Stimulated activated CD8-positive, alpha-beta memory T cell treated with anti-CD3 and anti-CD28 coated beads, Interleukin-12 subunit alpha, Interleukin-12 subunit beta, amount 100 ng/mL, for 4 hours (primary cell): ENCODE measurements around the gene REEP1.
"Not testable (repeated sequence)": the region's sequence is repeated elsewhere in the genome, so short reads cannot be mapped to it uniquely, and the experiment has no call there.

Experiments
- DNase-seq: peaks from one replicate; pipeline ENCODE4 v3.0.0-alpha.2; 2020; ENCODE audit warnings: low read depth

REEP1 gene

DNA sequence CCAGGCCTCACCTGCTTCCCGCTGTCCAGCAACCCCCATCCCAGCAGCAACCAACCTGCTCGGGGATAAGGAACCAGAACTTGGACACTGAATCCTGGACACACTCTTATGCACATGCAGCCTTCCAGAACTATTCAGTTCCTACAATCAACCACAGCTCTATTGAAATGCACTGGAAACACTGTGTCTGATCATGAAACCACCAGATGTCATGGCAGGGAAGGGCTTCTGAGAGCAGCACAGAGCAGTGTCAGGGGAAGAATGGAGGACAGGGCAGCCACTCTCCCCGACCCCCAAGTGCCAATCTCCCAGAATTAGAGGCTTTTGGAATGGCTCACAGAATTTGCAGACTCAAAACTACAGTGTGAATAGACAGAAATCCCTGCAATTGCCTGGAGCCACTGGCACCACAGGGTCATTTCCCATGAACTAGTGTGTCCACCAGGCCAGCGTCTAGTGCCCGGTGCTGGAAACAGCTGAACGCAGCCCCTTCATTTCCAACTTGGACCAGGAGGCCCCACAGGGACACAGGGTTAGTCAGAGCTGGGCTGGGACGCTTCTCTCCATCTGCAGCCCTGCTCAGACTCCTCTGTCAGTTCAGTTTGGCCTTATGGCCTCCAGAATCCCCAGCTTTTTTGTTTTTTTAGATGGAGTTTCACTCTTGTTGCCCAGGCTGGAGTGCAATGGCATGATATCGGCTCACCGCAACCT, 112.6 kb downstream of the REEP1 start:
- no peak for DNase-seq

DNA sequence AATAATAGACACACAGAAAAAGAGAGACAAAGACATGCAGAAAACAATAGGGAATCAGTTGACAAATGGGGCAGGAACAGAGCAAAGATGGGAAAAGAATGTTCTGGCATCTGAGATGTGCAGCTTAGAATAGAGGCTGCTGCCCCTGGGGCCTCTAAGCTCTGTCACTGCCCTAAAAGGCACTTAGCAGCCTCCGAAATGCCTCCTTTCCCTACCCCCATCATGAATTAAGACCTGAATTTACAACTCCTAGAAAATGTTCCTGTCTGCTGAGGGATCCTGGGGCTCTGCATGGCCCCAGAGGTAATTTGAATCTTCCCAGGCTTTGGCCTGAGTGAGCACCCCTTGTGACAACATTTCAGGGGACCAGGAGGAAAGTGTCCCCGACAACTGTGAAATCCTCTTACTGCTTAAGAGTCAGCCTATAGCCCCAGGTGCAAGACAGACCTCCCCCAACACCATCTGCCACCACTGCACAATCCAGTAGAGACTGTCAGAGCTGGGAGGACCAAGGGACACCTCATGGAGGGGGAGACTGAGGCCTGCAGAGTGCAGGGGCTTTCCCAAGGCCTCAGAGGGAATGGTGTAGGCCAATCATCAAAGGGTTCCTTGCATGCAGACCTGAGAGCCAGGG, 113.4 kb downstream of the REEP1 start:
- DNase-seq, result no peak

DNA sequence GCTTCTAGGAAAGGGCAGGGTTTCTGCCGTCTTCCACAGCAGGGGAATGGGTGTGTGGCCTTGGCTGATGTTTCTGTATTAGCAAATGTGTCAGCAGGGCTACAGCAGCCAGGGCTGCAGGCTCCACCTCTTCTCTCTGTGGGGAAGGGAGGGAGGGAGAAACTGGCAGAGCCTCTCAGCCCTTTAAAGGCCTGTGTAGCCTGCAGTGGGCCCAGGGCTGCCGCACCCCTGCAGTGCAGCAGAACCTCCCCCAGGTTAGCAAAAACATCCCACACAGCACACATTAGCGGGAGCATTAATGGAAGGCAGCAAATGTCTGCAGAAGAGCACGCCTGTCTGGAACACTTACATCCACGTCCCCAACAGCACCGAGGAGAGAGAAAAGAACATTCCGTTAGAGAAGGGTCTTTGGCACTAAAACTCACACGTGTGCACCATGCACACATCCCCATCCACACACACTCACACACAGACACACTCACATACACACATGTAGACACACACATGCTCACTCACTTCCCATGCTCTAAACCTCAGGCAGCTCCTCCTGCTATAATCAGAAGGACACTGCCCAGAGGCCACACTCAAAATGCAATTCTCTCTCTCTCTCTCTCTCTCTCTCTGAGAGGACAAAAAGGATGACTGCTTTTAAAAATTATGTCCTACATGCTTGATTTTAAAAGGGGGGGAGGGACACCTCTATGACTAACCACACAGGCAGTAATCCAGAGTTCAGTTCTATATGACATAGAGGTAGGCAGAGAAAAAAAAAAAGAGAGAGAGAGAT, 114.1 kb downstream of the REEP1 start:
- DNase-seq, result no peak

DNA sequence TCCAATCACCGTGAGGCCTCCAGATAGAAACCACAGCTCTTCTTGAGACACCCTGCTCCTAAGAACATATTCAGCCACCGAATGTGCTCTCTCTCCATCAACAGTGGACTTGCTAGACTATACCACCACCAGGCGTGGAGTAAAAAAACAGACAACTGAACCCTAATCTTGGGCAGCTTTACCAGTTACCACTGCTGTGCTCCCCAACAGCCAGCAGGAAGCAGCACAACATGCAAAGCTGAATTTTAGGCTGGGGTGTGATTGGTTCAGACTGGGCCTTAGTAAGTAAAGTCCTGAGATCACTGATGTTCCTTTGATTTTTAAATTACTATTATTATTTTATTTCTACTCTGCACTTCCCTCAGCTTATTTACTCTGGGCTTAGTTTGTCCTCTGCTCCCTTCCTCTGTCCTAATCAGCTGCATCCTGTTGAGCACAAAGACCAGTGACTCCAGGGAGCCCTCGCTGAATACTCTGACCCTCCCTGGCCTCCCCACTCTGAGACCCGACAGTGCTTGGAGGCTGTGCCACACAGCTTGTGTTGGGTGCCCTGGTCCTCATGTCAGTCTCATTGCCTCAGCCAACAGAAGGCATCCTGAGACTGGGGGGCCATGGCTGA, 116.3 kb downstream of the REEP1 start:
- no peak for DNase-seq

DNA sequence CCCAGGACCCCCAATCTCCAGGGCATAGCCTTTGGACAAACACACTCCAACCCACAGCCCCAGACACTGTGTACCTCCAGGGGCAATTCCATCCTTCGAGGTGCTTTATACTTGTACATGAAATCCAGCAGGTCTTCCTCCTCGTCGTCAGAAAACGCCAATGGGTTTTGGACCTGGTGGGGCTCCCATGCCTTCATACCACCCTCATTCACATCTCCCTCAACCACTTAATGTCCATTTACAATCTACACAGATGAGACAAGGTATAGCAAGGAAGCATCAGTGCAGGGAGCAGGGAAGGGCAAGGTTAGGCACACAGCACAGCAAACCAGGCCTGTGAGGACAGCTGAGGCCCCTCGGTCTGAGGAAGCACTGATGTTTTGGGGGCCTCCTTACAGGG, 117.5 kb downstream of the REEP1 start:
- DNase-seq, result no peak

DNA sequence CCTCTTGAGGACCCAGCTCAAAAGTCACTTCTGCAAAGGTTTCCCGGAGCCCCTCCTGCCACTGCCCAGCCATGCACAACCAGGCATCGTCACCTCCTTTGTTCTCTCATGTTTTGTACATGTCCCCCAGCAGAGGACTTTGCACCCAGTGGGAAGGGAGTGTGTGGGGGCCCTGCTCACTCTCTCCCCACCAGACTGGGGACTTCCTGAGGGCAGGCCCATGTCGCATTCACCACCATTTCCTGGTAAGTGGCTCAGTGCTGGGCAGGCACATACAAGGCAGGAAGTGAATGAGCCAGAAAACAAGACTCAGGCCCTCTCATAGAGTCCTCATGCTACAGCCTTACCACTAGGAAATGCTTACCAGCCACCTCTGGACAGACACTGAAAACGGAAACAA, 119.3 kb downstream of the REEP1 start:
- DNase-seq, result no peak

DNA sequence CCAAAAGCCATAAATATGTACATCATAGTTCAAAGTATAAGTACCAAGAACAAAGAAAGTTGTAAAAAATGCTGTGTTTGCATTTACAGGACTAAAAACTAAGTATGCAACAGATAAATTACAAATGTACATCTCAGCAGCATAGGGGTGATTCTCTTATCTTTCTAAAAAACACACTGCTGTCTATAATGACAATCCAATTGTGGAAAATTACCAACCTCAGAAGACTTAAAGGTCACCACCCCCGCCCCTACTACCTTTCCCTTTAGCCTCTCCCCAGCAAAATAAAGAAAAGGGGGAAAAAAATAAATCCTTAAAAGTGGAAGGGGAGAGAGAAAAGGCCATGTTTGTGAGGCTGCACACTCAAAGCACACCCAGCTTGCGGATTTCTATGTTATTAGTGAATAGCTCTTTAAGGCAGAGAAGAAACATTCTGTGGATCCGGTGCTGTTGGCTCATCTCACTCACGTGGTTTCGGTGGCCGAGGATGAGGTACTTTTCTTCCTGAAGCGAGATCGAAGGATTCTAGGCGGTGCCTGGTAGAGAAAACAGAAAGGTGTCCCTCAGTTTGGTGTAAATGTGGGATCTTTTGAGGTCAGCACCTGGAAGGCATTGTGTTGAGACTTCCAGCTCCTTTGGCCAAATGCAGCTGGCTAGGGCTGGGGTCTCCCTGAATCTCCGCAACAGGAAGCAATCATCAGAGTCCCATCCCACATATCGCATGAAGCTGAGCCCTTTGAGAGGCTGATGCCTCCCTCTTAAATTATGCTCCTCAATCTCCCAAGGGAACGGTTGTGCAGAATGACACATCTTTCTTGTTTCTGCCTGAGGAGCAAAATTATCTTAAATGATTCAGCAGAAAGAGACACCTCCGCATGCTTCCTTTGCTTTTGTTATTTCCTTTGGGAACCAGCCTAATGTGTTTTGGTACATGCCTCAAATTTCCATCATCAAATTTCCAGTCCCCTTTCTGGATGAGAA, 120.6 kb downstream of the REEP1 start:
- DNase-seq, result no peak

DNA sequence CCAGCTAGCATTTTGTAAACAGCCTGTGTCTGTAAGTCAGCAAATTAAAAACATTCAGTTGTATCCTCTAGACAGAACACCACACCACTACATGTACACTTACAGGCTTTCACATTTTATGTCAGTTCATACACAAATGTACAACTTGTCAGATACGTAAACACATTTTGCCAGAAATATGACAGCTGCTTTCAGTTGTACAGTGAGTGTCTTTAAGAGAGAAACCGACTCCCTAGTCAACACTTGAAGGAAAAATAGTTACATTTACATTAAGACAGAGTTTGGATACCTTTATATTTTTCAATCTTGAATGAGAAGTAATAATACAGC, 123.0 kb downstream of the REEP1 start:
- no peak for DNase-seq

DNA sequence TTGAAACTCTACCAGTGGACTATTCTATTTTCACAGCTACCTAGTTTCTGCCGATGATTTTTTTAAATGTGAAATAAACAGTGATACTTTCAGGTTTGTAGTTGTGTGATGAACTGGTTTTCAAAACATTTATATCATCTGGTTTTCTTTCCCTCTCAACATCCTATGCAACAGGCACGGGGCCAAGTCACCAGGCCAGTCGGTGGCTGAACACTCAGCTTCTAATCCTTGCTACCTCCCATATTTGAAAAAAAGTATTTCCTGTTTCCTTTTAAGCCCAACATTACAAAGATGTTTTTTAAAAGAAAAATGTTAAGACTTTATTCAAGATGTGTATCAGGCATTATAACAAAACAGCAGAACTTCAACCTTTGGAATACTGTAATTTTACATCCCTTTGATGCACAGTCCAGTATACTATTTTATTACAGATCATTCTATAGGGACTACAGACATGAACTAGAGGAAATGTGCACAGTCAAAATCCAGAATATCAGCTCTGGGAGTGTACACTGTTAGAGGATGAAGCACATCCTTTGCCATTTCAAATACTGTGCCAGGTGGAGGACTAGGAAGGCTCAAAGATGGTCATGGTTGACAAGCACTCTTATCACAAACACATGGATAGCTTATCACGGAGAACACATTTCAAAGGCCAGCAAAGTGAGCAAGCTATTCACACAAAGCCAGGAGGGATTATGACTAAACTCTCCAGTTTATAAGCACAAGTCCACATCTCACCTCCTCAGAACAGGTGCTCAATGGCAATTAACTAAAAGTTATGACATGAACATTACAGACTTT, 123.5 kb downstream of the REEP1 start:
- DNase-seq, result no peak

DNA sequence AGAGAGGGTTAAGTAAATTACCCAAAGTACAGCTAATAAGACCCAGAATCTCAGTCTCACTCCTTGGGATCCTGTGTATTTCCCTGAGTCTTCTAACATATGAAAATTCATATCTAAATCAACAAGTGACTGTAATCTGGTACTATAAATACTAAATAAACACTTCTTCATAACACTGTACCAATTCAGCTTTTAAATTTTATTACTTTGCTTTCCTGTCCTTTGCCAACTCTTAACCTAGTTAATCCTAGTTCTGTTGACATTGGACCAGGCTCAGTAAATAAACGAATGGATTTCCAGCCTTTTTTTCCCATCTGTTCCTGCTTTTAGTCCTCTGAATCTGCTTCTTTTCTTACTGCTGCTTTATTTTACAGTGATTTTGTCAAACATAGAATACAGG, 124.4 kb downstream of the REEP1 start:
- DNase-seq, result no peak

DNA sequence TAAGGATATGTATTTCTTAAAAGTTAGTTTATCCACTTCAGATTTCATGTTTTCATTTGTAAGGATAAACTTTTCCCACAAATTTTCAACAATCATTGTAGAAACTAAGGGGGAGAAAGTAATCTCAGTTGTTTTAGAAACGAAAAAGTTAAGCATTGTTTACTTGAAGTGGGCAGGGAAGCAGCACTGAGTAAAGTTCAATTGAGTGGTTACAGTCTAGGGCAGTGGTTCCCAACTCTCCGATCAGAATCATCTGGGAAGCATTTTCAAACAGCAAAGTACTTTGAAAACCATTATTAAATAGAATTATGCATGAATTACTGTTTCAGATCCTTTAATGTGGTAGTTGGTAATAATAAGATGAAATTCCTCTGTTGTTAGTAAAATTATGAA, 125.6 kb downstream of the REEP1 start:
- no peak for DNase-seq

DNA sequence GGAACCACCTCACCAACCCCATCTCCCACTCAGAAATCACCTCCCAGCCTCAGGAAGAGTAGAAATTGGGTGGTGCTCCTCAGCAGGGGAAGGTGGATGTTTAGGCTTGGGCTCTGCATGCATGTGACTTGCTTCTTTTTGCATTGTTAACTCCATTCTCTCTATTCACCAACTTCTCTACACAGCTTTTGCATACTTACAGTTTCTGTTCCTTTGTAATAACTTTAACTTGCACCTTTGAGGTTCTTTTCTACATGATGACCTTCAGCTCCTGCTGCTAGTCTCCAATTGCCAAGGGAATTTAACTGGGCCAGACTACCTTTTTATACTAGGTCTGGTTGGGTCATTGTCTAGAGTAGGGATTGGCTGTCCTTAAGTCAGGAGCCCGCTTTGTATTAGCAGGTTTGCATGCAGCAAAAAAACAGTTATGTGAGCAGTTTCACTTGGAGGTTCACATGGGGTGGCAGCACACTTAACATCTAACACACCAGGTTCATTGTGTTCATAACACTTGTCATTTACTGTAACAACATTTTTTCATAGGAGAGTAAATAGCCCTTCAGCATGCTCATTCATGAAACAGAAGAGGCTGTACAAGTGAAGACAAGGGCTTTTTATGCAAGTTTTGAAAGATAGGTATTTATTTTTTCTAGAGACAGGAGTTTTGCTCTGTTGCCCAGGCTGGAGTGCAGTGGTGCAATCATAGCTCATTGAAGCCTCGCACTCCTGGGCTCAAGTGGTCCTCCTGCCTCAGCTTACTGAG, 126.2 kb downstream of the REEP1 start:
- DNase-seq, result no peak

DNA sequence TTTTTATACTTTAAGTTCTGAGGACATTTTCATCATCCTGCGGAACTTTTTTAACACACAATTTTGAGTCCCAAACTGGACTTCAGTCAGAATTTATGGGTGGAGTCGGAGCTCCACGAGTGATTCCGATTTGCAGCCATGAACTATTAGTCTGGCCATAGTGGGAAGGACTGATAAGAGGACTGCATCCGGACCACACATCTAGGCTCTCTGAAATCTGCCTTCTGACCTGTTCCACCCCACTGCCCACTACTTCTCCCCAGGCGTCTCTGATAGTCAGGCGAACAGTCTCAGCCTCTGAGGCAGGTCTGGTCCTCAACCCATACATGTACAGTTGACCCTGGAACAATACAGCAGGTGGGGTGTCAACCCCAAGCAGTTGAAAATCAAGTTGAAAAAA, 133.0 kb downstream of the REEP1 start:
- no peak for DNase-seq

DNA sequence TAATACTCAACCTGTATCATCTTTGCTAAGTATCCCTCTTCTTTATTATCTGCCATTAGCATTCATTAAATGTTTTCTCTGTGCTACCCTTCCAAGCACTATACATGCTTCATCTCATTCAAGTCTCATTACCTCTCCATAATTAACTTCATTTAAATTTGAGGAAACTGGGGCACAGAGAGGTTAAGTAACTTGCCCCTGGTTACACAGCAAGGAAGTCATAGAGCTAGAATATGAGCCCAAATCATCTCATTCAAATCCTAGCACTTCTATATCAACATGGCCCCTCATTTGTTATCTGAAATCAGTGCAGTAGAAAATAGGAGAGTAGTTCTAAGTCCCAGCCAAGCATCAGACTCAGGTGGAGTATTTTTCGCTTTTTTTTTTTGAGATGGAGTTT, 133.8 kb downstream of the REEP1 start:
- DNase-seq, result no peak

DNA sequence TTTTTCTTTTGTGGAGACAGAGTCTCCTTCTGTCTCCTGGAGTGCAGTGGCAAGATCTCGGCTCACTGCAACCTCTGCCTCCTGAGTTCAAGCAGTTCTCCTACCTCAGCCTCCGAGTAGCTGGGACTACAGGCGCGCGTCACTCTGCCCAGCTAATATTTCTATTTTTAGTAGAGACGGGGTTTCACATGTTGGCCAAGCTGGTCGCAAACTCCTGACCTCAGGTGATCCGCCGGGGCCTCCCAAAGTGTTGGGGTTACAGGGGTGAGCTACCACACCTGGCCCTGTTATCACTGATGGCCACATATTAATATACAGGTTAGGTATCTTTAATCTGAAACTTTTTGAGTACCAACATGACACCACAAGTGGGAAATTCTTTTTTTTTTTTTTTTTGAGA, 134.7 kb downstream of the REEP1 start:
- DNase-seq, result no peak

DNA sequence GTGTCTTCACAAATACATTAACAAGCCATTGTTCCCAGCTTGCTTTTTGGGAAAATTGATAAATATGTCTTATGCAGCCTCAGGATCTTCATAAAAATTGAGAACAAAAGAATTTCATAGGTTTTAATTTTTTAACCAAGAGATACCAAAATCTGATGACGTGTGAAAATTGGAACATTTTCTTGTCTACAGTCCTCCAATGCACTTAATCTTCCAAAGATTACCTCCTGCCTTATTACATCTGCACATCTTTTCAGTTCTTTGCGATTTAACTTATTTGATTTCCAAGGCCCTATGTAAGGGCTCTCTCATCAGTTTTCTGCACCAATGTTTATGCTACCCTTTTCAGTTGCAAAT, 135.1 kb downstream of the REEP1 start:
- DNase-seq, result no peak

DNA sequence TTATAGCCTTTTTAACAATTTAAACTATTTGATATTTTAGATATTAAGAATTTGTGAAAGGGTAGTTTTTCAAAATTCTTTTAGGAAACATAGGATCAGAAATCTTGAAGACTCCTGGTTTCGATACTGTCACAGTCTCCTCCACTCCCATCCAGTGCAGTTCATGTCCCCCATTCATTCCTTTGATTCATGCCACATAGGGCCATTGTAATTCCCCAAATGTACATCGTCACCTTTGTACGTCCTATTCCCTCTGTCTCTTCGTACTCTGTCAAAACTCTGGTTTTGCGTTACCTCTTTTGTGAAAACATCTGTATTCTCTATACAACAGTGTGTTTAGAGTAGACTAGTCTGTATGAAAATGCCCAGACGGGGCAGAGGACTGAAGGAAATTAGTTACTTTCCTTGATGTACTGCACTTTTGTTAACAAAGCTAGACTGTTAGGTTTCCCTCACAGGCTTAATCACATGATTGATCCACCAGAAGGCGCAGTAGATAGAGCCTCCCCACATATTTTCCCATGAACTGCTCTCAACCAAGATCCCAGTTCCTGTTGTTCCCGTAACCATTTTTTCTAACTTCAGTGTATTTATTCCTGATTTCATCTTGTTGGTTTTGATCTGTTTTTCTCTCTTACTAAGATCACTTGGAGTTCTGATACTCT, 135.6 kb downstream of the REEP1 start:
- DNase-seq, result no peak

DNA sequence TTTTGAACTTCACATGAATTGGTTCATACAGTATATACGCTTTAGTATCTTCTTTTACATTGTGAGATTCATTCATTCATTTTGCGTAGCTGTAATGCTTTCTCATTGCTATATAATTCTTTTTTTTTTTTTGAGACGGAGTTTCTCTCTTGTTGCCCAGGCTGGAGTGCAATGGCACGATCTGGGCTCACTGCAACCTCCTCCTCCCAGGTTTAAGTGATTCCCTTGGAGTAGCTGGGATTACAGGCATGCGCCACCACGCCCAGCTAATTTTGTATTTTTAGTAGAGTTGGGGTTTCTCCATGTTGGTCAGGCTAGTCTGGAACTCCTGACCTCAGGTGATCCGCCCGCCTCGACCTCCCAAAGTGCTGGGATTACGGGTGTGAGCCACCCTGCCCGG, 136.9 kb downstream of the REEP1 start:
- not testable (repeated sequence) for DNase-seq

DNA sequence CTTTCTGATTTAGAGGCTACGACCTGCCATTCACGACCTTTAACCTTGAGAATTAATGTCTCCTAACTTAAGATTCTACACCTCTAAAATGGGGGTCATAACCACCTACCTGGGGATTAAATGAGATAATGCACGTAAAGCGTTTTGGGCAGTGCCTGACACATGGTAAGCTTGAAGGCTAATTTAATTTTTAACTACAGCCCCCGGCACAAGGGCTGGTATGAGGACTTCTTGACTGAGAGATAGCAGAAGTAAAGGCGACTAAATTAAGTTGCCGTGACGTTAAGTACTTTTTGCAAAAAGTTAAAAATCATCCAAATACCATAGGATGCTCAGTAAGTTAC, 137.6 kb downstream of the REEP1 start:
- no peak for DNase-seq
